Keratinocyte (primary cell): ENCODE data around the gene SLC34A3. TPM values are rescaled to one million over a fixed set of nuclear protein-coding genes. Genes with fewer than 3 reads are reported as not detected.

Source experiments
- DNase-seq: peaks from one replicate; pipeline ENCODE4 v3.0.0-alpha.2; 2011; ENCODE audit warnings: low read depth, missing footprints, low spot score
- FAIRE-seq: peaks from 2 replicates; lab custom pipeline; 2011; peaks lifted over from hg19 to GRCh38; lab: Jason Lieb, UNC
- H2AFZ ChIP-seq: 2 replicates; pipeline ENCODE4 v1.6.0; 2012; ENCODE audit warnings: low read length, control low read depth, inconsistent platforms; ENCODE audit not compliant: control insufficient read depth
- H3K27ac ChIP-seq: 2 replicates; pipeline ENCODE4 v1.5.1; 2011; ENCODE audit warnings: low read length; ENCODE audit not compliant: control insufficient read depth, insufficient read depth
- H3K27me3 ChIP-seq: 3 replicates; pipeline ENCODE4 v1.6.0; 2011; ENCODE audit warnings: low read length; ENCODE audit not compliant: control insufficient read depth, insufficient read depth; ENCODE audit errors: extremely low read depth
- H3K36me3 ChIP-seq, 2 experiments: 2 replicates in 1 of 2; 3 replicates in 1 of 2; pipeline ENCODE4 v1.5.1; 2011; ENCODE audit warnings: low read length in 2 of 2, mild to moderate bottlenecking in 1 of 2; ENCODE audit not compliant: control insufficient read depth in 2 of 2, insufficient read depth in 2 of 2; ENCODE audit errors: extremely low read depth in 1 of 2
- H3K4me1 ChIP-seq: 3 replicates; pipeline ENCODE4 v1.5.1; 2011; ENCODE audit warnings: low read length; ENCODE audit not compliant: control insufficient read depth, insufficient read depth; ENCODE audit errors: extremely low read depth
- H3K4me2 ChIP-seq: 3 replicates; pipeline ENCODE4 v1.6.0; 2011; ENCODE audit warnings: low read depth, low read length; ENCODE audit not compliant: control insufficient read depth, insufficient read depth; ENCODE audit errors: extremely low read depth
- H3K4me3 ChIP-seq, 3 experiments: fragments of 200-600 bp in 1 of 3; sonication (generic) in 1 of 3; 2 replicates in 2 of 3; 3 replicates in 1 of 3; pipeline ENCODE4 v1.5.1; 2011 to 2016; ENCODE audit warnings: low read length in 3 of 3, mild to moderate bottlenecking in 3 of 3, control low read depth in 2 of 3, inconsistent platforms in 1 of 3, low read depth in 1 of 3, mixed read lengths in 1 of 3, mixed run types in 1 of 3, moderate library complexity in 1 of 3; ENCODE audit not compliant: control insufficient read depth in 2 of 3, insufficient read depth in 2 of 3; ENCODE audit errors: extremely low read depth in 1 of 3
- H3K79me2 ChIP-seq: 2 replicates; pipeline ENCODE4 v1.6.0; 2012; ENCODE audit warnings: low read length; ENCODE audit not compliant: control insufficient read depth, insufficient read depth
- H3K9ac ChIP-seq: 3 replicates; pipeline ENCODE4 v1.6.0; 2011; ENCODE audit warnings: low read length; ENCODE audit not compliant: control insufficient read depth, insufficient read depth; ENCODE audit errors: extremely low read depth
- H3K9me1 ChIP-seq: 3 replicates; pipeline ENCODE4 v1.6.0; 2011; ENCODE audit warnings: low read length; ENCODE audit not compliant: control insufficient read depth, insufficient read depth; ENCODE audit errors: extremely low read depth
- H3K9me3 ChIP-seq: 2 replicates; pipeline ENCODE4 v1.5.1; 2012; ENCODE audit warnings: low read depth, low read length; ENCODE audit not compliant: control insufficient read depth
- H4K20me1 ChIP-seq: 3 replicates; pipeline ENCODE4 v1.6.0; 2011; ENCODE audit warnings: low read length; ENCODE audit not compliant: control insufficient read depth, insufficient read depth; ENCODE audit errors: extremely low read depth
- EZH2 ChIP-seq: IDR thresholded peaks from one replicate; pipeline ENCODE4 v1.6.1; 2012; ENCODE audit warnings: inconsistent platforms, mild to moderate bottlenecking, low read length, moderate library complexity
- dilution Hi-C: fragments of 300-500 bp; cut with MboI; formaldehyde crosslinking; loops from one replicate; pipeline ENCODE4 v1.7.0; 2020; ENCODE audit warnings: low sequenced_read_pairs; ENCODE audit not compliant: extremely low pct_ligation_motif_present
- polyA plus RNA-seq, 5 experiments: library from polyadenylated mRNA; depleted of rRNA in 3 of 5; stranded (reverse) in 3 of 5; stranded (forward) in 1 of 5; unstranded in 1 of 5; fragments of >200 nt; gene quantifications; 1 replicate in 1 of 5; 2 replicates in 3 of 5; 3 replicates in 1 of 5; pipeline versions ENCODE4 v1.2.1 to v1.2.3, GENCODE V29; 2011 to 2012; ENCODE audit warnings: missing spikeins in 2 of 5, low read depth in 1 of 5, low replicate concordance in 1 of 5
- TF ChIP-seq, protein P1 (sequence below), 3 experiments: IDR thresholded peaks in 1 of 3; conservative IDR thresholded peaks in 1 of 3; optimal IDR thresholded peaks in 1 of 3; 2 replicates in 2 of 3; 3 replicates in 1 of 3; pipeline versions ENCODE3 to v1.5.1; 2011; ENCODE audit warnings: low read length in 3 of 3, mild to moderate bottlenecking in 3 of 3, moderate library complexity in 2 of 3, control low read depth in 1 of 3, inconsistent platforms in 1 of 3; ENCODE audit not compliant: insufficient read depth in 2 of 3; ENCODE audit errors: extremely low read depth in 1 of 3

Gene SLC34A3
- polyA plus RNA-seq, 1 donor (not counting 4 experiments of a cell fraction or from before 2014, with no cell fraction given): not detected

DNA sequence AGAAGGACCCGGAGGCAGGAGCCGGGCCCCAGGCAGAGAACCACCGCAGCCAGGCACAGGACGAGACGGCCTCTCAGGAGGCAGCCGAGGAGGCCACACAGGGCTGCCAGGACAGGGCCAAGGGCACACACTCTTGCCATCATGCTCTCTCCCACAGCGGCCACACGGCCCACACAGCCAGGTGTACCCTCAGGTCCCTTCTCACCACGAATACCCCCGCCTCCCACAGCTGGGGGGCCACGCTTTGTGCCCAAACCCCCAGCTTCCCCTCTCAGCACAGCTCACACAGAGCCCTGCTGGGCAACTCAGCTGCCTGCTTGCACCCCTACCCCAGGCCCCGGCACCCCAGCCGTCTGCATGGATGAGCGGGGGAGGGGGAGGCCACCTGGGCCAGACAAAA lies 36.9 kb upstream of the SLC34A3 start:
- Histone ChIP-seq H3K27ac (no peak overlapping the region), H3K4me1 (peaks cover 37% of the 10 kb centered on the region), H2AFZ (no peak overlapping the region), H3K4me2 (no peak overlapping the region), H3K4me3 (no peak overlapping the region), H4K20me1 (peaks cover 7% of the 10 kb centered on the region), H3K9ac (no peak overlapping the region), H3K36me3 (peaks cover 9 to 13% of the 10 kb centered on the region in 2 experiments), H3K9me3 (no peaks in the 10 kb centered on the region), H3K79me2 (peaks cover 17% of the 10 kb centered on the region), H3K27me3 (peaks cover 3% of the 10 kb centered on the region), H3K9me1 (peaks cover 3% of the 10 kb centered on the region)
- no peak for TF ChIP-seq EZH2
- TF ChIP-seq, protein P1, sequence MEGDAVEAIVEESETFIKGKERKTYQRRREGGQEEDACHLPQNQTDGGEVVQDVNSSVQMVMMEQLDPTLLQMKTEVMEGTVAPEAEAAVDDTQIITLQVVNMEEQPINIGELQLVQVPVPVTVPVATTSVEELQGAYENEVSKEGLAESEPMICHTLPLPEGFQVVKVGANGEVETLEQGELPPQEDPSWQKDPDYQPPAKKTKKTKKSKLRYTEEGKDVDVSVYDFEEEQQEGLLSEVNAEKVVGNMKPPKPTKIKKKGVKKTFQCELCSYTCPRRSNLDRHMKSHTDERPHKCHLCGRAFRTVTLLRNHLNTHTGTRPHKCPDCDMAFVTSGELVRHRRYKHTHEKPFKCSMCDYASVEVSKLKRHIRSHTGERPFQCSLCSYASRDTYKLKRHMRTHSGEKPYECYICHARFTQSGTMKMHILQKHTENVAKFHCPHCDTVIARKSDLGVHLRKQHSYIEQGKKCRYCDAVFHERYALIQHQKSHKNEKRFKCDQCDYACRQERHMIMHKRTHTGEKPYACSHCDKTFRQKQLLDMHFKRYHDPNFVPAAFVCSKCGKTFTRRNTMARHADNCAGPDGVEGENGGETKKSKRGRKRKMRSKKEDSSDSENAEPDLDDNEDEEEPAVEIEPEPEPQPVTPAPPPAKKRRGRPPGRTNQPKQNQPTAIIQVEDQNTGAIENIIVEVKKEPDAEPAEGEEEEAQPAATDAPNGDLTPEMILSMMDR (optimal IDR thresholded peaks at IDR 0.05 in 1 of 3, IDR thresholded peaks at IDR 0.05 in 1 of 3, conservative IDR thresholded peaks at IDR 0.05 in 1 of 3; ENCODE audit: extremely low read depth in 1 of 3, insufficient read depth in 2 of 3, low read length in 3 of 3): no peak
- FAIRE-seq (no peak), DNase-seq (no peak)
- dilution Hi-C loops: no loop called here

DNA sequence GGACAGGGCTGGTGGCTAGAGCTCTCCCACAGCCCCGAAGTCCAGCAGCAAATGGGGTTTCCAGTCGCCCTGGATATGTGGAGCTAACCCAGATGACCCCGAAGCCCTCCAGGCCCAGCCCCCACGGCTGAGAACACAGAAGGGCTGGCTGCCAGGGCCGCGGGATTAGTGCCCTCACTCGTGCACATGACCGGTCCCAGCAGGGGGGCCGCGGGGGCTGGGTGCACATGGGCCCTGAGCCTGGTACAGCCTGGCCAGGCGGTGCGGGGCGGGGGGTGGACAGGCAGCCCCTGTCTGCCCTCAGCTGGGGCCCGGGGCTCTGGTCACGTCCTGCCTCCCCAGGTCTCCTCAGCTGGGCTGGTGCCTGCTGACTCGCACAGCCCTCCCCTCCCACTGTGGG lies 36.3 kb upstream of the SLC34A3 start:
- Histone ChIP-seq H3K4me2 (peak overlapping the region; percentile 74), H3K4me3 (peak overlapping the region in 1 of 3 experiments; percentile 12), H3K27me3 (peaks cover 3% of the 10 kb centered on the region), H3K36me3 (peaks cover 9 to 13% of the 10 kb centered on the region in 2 experiments), H3K4me1 (peaks cover 38% of the 10 kb centered on the region), H3K9me1 (peaks cover 3% of the 10 kb centered on the region), H3K79me2 (peaks cover 17% of the 10 kb centered on the region), H3K9me3 (no peaks in the 10 kb centered on the region), H4K20me1 (peaks cover 7% of the 10 kb centered on the region), H3K27ac (no peak overlapping the region), H3K9ac (peak overlapping the region; percentile 28), H2AFZ (no peak overlapping the region)
- dilution Hi-C loops: no loop called here
- DNase-seq: no peak
- TF ChIP-seq, protein P1 (optimal IDR thresholded peaks at IDR 0.05 in 1 of 3, IDR thresholded peaks at IDR 0.05 in 1 of 3, conservative IDR thresholded peaks at IDR 0.05 in 1 of 3; ENCODE audit: extremely low read depth in 1 of 3, insufficient read depth in 2 of 3, low read length in 3 of 3): no peak
- TF ChIP-seq EZH2: no peak
- no peak for FAIRE-seq
